Measurements from ENCODE around the gene ROBO3. TPM values are rescaled to one million over a fixed set of nuclear protein-coding genes. Genes with fewer than 3 reads are reported as not detected.

Gene ROBO3, protein sequence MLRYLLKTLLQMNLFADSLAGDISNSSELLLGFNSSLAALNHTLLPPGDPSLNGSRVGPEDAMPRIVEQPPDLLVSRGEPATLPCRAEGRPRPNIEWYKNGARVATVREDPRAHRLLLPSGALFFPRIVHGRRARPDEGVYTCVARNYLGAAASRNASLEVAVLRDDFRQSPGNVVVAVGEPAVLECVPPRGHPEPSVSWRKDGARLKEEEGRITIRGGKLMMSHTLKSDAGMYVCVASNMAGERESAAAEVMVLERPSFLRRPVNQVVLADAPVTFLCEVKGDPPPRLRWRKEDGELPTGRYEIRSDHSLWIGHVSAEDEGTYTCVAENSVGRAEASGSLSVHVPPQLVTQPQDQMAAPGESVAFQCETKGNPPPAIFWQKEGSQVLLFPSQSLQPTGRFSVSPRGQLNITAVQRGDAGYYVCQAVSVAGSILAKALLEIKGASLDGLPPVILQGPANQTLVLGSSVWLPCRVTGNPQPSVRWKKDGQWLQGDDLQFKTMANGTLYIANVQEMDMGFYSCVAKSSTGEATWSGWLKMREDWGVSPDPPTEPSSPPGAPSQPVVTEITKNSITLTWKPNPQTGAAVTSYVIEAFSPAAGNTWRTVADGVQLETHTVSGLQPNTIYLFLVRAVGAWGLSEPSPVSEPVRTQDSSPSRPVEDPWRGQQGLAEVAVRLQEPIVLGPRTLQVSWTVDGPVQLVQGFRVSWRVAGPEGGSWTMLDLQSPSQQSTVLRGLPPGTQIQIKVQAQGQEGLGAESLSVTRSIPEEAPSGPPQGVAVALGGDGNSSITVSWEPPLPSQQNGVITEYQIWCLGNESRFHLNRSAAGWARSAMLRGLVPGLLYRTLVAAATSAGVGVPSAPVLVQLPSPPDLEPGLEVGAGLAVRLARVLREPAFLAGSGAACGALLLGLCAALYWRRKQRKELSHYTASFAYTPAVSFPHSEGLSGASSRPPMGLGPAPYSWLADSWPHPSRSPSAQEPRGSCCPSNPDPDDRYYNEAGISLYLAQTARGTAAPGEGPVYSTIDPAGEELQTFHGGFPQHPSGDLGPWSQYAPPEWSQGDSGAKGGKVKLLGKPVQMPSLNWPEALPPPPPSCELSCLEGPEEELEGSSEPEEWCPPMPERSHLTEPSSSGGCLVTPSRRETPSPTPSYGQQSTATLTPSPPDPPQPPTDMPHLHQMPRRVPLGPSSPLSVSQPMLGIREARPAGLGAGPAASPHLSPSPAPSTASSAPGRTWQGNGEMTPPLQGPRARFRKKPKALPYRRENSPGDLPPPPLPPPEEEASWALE (N-terminal part only)
- total RNA-seq, result 57.0 and 70.2 TPM in 2 replicates

DNA sequence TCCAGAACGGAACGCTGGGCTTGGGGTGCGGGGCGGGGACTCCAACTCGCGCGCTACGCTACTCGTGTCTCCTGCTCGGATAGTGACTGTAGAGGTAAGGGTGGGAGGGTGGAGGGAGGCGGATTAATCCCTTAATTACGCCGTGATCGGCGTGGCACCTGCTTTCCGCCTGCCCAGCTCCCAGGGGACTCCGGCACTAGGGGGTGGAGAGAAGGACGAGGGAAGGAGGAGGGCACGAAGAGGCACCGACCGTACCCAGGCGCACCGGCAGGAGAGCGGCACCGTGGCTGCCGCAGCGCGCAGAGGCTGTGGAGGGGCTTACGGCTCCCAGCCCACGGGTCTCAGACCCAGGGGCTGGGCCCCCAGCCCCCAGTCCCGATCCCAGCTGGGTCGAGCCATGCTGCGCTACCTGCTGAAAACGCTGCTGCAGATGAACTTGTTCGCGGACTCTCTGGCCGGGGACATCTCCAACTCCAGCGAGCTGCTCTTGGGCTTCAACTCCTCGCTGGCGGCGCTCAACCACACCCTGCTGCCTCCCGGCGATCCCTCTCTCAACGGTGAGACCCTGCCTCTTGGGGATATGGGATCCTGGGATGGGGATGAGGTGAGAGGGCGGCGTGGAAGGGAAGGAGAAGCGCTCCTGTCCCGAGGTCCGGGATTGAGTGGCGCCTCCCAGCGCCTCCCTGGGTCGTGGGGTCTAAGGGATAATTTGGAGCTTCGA, at the start of gene ROBO3:
Gene ROBO3, plus strand, starts transcription at position 252 of the 721 bp plus-strand sequence. Its CDS starts 146 bp downstream, at position 398.
- H3K4me3 ChIP-seq (ENCODE audit: low read depth, low read length), result no peak within 1 kb of the TSS
- TF ChIP-seq, protein P1, sequence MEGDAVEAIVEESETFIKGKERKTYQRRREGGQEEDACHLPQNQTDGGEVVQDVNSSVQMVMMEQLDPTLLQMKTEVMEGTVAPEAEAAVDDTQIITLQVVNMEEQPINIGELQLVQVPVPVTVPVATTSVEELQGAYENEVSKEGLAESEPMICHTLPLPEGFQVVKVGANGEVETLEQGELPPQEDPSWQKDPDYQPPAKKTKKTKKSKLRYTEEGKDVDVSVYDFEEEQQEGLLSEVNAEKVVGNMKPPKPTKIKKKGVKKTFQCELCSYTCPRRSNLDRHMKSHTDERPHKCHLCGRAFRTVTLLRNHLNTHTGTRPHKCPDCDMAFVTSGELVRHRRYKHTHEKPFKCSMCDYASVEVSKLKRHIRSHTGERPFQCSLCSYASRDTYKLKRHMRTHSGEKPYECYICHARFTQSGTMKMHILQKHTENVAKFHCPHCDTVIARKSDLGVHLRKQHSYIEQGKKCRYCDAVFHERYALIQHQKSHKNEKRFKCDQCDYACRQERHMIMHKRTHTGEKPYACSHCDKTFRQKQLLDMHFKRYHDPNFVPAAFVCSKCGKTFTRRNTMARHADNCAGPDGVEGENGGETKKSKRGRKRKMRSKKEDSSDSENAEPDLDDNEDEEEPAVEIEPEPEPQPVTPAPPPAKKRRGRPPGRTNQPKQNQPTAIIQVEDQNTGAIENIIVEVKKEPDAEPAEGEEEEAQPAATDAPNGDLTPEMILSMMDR (IDR thresholded peaks at IDR 0.05; ENCODE audit: insufficient read depth, low read length, poor library complexity, severe bottlenecking), result no peak
- H3K36me3 ChIP-seq (ENCODE audit: control insufficient read depth, insufficient read depth, low read length), result no peaks in the 10 kb centered on the region
- DNase-seq (ENCODE audit: low read depth), result no peak
- H3K27me3 ChIP-seq (ENCODE audit: control insufficient read depth, insufficient read depth, low read length), result peaks cover 97% of the 10 kb centered on the region

DNA sequence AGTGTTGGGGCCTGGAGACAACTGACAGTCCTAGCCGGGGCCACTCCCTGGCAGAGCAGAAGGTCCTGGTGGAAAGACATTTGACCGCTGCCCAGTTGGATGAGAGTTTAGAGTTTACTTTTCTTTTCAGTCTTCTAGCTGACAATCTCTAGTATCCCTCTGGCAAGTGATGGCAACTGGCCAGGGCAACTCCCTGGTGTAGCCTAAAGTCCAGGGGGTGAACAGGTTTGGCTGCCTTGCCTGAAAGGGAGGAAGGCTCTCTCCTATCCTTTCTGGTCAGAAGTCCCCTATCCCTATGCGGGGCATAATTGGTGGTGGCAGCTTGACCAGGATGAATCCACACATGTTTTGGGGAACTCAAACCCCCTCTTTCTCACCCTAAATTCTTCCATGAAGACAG, 48.2 kb upstream of the ROBO3 start:
- H3K27me3 ChIP-seq (ENCODE audit: control insufficient read depth, insufficient read depth, low read length), result peaks cover 11% of the 10 kb centered on the region

DNA sequence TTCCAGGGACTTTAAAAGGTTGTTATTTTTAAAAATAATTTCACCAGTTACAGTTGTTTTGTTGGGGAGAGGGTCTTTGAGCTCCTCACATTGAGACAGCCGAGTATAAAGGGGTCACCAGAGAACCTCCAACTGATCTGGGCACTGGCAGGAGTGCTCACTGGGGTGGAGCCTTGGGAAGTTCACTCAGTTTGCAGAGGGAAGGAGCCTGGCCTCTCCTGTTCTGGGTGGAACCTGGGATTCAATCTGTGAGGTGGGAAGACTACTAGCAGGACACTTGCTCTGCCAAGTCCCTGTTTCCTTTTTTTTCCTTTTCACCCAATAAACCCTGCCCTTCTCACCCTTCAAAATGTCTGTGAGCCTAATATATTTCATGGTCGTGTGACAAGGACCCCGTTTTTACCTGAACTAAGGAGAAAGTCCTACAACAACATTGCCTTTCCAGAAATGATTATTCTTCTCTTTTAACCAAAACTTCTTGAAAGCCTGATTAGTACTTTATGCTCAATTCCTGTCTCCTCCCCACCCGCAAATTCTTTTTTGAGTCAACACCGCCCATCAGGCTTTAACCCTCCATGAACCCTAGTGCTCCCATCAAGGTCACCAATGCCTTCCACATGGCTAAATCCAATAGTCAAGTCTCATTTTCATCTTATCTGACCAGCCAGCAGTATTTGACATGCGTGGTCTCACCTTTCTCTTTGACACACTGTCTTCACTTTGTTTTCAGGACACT, 43.1 kb upstream of the ROBO3 start:
- Histone ChIP-seq H3K4me3 (ENCODE audit: low read depth, low read length) (no peak overlapping the region), H3K27me3 (ENCODE audit: control insufficient read depth, insufficient read depth, low read length) (peaks cover 13% of the 10 kb centered on the region), H3K36me3 (ENCODE audit: control insufficient read depth, insufficient read depth, low read length) (no peaks in the 10 kb centered on the region)
- DNase-seq (ENCODE audit: low read depth), result no peak
- TF ChIP-seq, protein P1 (IDR thresholded peaks at IDR 0.05; ENCODE audit: insufficient read depth, low read length, poor library complexity, severe bottlenecking), result no peak

More for the DNA sequence above, 48.2 kb upstream of the ROBO3 start:
- TF ChIP-seq, protein P1 (IDR thresholded peaks at IDR 0.05; ENCODE audit: insufficient read depth, low read length, poor library complexity, severe bottlenecking), result no peak
- no peaks in the 10 kb centered on the region for H3K36me3 ChIP-seq (ENCODE audit: control insufficient read depth, insufficient read depth, low read length)
- no peak for DNase-seq (ENCODE audit: low read depth)
- no peak overlapping the region for H3K4me3 ChIP-seq (ENCODE audit: low read depth, low read length)

DNA sequence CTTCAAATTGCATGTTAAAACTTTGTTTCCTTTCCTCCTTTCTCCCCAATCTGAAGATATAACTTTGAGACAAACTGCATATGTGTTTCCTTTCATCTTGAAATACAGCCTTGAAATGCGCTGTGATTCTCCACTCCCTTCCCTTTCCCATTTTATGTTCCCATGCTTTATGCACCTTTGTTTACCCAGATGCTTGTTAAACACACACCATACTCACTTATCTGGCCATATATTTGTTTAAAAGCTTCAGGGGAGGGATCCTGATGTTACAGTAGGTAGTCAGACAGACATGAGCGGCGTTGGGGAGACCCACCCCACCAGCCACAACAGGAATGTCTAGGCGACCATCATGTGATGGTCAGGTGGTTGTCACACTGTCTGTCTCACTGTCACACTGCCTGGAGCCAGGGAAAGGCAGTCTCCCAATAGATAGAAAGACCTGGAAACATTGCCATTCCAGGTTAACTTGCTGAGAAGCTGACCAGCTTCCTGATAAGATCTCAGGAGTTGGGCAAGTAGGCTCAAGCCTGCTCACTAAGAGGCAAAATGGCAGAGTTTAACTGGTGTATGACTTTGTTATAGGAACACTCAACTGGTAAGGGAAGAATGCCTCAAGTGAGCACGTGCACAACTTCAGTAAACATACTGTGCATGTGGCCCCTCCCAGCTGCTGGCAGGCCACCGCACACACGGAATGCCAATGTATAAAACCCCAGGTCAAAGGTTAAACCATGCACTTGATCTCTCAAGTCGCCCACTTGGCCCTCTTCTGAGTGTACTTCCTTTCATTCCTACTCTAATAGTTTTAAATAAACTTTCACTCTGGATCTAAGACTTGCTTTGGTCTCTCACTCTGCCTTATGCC, 41.5 kb upstream of the ROBO3 start:
- TF ChIP-seq, protein P1 (IDR thresholded peaks at IDR 0.05; ENCODE audit: insufficient read depth, low read length, poor library complexity, severe bottlenecking), result no peak
- Histone ChIP-seq H3K27me3 (ENCODE audit: control insufficient read depth, insufficient read depth, low read length) (peaks cover 8% of the 10 kb centered on the region), H3K36me3 (ENCODE audit: control insufficient read depth, insufficient read depth, low read length) (no peaks in the 10 kb centered on the region), H3K4me3 (ENCODE audit: low read depth, low read length) (no peak overlapping the region)
- DNase-seq (ENCODE audit: low read depth), result no peak

All from kidney epithelial cell (primary cell).